Esophagus mucosa (tissue), 1 donor: ENCODE results near the gene CCT8. TPM values are rescaled to one million over a fixed set of nuclear protein-coding genes. Genes with fewer than 3 reads are reported as not detected.

Source experiments
- ATAC-seq: fragments of 200-7000 bp; cut with Tn5 transposase; one replicate; pipeline ENCODE4 v1.9.1; 2020
- total RNA-seq: library from RNA; stranded (reverse); gene quantifications from one replicate; pipeline ENCODE4 v1.2.4, GENCODE V29; 2023
- donor health status: DM: yes; HTN: yes; CAD: no.

The CCT8 gene, protein sequence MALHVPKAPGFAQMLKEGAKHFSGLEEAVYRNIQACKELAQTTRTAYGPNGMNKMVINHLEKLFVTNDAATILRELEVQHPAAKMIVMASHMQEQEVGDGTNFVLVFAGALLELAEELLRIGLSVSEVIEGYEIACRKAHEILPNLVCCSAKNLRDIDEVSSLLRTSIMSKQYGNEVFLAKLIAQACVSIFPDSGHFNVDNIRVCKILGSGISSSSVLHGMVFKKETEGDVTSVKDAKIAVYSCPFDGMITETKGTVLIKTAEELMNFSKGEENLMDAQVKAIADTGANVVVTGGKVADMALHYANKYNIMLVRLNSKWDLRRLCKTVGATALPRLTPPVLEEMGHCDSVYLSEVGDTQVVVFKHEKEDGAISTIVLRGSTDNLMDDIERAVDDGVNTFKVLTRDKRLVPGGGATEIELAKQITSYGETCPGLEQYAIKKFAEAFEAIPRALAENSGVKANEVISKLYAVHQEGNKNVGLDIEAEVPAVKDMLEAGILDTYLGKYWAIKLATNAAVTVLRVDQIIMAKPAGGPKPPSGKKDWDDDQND
- 105 TPM for total RNA-seq

GRCh38 chr21:29073222-29074006, at the start of gene CCT8:
CCT8 (minus strand) TSS chr21:29073648; CDS start chr21:29073590, 58 bp downstream.
- peak; percentile 96 for ATAC-seq

DNA sequence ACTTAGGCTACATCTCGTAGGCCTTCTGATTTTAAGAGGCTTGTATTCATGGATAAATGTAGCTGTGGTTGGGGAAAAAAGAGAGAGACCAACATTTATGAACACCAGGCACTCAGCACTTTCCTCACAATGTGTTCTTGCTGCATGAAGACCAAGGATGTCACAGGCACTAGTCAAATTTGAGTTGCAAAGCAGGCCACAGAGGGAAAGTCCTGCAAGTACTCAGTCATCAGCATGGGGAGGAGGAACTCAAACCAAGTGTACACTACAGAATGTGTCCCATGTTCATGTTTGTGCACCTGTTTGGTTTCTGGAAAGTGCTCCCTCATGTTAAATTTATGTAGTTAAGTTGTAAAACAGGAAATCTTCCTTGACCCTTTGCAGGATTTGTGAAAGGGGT, 48.3 kb upstream of the CCT8 start:
- no peak for ATAC-seq

- no peak for ATAC-seq
These were observed 44.0 kb upstream of the CCT8 start for GRCh38 chr21:29117372-29117955.

- ATAC-seq: no peak
These were observed 42.5 kb upstream of the CCT8 start for GRCh38 chr21:29115899-29116298.

DNA sequence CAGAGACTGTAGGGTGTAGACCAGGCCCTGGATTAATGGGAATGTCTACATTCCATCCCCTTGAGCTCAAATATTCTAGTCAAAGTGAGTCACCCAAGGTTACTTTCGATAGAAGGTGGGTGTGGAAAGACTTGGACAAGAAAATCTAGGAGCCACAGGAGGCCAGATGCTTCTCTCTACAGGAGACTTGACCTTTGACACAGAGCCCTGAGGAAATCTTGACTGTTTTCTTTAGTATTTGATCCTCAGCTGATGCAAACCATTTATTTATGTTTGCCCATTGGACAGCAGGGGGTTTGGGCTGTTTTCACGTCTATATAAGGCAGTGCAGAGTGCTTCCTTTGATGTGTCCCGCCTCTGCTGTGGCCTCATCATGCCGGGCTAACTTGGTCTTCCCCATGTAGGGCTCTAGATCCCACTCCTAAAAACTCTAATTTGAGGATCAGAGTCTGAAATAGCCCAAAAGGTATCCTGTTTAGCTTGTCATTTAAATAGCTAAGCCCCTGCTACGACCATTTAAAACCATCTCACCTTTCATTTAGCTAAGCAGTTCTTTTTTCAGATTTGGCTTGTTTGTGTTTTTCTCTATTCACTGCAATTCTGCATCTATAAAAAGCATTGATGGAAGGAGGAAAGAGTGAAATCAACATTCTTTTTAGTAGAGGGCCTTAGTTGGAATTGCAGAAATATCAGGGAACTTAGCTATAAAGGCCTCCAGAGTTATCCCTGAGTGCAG, 41.5 kb upstream of the CCT8 start:
- ATAC-seq: peak; percentile 37

- peak; percentile 22 for ATAC-seq
These were observed 31.8 kb upstream of the CCT8 start for GRCh38 chr21:29105218-29105617.

GRCh38 chr21:29104239-29104708, 30.8 kb upstream of the CCT8 start:
- ATAC-seq: no peak

- no peak for ATAC-seq
These were observed 29.4 kb upstream of the CCT8 start for GRCh38 chr21:29102791-29103257.

DNA sequence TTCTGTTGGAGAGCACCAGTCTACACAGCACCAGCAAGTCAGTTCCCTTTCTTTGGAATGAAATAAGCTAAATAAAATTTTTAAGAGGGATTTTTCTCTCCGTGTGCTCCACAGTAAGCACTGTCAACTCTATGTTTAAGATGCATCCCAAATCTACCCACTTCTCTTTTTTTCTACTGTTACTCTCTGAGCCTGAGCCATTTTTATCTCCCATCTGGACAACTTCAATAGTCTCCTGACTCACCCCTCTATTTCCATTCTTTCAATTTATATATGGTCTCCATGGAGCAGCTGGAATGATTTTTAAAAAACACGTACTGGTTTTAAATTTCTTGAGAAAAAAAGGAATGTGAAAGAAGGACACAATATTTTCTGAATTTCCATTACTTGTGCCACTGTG, 24.7 kb upstream of the CCT8 start:
- no peak for ATAC-seq

- ATAC-seq: no peak
These were observed 23.0 kb upstream of the CCT8 start for GRCh38 chr21:29096218-29097015.

DNA sequence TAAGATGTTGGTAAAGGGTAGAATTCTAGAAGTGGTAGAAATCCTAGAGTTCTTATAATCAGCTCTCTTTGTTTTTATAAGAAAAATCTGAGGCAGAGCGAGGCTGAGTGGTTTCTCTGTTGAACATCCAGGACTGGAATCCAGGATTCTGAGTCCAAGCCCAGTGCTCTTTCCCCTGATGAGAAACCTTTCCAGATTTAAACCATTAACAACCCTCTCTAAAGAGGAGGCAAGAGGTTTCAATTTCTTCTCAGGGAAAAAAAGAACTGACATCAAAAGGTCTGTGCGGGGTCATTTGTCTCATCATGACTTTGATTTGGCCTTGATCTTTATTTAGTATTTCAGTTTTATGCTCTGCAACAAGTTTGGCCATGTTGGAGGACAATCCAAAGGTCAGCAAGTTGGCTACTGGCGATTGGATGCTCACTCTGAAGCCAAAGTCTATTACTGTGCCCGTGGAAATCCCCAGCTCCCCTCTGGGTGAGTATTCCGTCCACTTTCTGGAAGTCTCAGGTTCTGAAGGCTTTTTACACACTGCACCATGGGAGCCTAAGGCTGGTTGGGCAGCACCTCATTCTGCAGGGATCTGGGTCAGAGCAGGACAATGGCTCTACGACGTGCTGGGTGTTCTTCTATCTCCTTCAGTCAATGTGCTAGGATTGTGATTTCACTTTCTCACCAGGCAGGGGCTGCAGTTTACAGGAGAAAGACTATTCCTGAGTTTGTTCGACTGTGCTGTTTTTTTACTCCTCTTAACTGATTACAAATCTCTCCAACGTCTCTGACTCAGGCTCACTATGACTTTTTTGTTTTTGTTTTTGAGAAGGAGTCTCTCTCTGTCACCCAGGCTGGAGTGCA, 18.9 kb upstream of the CCT8 start:
- no peak for ATAC-seq

DNA sequence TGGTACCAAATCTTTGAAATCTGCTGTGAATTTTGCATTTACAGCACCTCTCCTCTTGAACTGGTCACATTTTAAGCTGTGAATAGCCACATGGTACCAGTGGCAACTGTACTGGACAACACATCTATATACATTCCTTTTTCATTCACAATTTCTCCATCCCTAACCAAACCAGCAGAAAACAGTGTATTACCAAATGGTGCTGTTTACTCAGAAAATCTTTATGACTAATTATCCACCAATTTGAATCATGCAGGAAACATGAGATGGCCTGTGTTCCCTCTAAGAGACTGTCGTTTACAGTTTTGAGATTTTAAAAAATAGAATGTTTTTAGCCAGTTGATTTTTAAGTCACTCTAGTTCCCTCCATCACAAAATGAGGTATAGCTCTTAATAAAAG, 17.6 kb upstream of the CCT8 start:
- ATAC-seq: no peak

DNA sequence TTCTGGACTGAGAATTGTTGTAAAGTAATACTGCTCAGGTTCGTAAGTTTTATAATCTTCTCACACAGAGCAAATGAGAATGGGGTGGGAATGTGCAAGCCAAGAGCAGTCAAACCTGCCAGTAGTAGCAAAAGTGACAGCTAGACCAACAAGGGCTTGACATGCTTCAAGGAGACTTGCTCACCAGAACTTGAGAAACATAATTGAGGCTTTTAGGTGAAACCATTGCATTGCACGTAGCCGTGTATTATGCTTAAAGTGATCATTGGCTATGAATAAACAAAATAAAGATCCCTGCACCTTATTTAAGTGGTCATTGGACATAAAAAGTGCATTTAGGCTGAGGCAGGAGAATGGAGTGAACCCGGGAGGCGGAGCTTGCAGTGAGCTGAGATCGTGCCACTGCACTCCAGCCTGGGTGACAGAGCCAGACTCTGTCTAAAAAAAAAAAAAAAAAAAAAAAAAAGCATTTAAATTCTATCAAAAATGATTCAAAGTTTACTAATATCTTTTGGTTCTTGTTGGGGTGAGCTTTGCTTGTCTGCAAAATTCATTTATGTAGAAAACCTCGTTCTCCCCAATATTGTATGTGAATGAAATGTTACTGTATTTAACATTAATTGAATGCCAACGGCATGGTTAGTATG, 11.8 kb upstream of the CCT8 start:
- ATAC-seq: no peak

GRCh38 chr21:29084372-29084771, 10.9 kb upstream of the CCT8 start:
- no peak for ATAC-seq

DNA sequence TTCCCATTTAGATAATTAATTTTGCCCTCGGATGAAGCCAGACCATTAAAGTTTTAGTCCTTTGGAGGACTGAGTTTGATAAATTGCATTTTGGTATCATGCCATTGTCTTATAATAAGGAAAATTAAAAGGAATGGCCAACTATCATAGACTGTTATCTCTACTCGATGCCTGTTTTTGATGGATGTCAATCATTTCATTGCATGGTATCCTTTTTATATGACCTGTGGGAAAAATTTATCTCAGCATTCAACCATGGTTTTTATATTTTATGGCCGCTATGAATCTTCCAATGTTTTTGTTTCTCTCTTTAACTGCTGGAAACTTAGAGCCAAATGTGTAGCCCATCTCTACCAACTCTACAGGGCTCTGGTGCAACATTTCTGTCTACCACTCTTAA, 9.9 kb upstream of the CCT8 start:
- no peak for ATAC-seq

DNA sequence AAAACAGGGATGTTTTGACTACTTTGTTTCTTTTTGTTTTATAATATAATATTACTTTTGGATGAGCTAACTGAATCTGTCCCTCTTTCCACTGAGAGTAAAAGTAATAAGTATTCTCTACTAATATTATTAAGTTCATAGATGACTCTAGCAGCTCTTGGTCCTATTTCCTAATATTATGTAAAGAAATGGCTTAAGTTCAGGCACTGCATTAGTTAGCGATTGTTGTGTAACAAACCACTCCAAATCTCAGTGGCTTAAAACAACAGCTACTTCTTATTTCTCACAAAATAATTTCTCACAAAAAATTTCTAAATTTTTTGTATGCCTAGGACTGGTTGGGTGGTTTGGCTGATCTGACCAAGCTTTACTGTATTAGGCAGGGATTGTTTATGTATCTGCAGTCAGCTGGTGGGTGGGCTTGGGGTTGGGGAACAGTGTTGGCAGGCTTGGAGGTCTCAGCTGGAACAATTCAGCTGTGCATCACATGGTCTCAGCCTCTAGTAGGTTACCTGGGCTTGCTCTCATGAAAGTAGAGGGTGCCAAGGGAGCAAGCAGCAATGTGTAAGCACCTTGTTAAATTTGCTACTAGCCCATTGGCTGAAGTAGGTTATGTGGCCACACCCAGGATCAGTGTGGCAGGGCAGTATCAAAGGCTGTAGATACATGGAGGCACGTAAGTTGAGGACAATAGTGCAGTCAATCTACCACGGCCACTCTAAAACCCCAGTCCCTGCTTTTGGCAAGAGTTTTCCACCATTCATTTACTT, 8.8 kb upstream of the CCT8 start:
- ATAC-seq: peak; percentile 24

GRCh38 chr21:29080454-29080941, 7.0 kb upstream of the CCT8 start:
- ATAC-seq: no peak

DNA sequence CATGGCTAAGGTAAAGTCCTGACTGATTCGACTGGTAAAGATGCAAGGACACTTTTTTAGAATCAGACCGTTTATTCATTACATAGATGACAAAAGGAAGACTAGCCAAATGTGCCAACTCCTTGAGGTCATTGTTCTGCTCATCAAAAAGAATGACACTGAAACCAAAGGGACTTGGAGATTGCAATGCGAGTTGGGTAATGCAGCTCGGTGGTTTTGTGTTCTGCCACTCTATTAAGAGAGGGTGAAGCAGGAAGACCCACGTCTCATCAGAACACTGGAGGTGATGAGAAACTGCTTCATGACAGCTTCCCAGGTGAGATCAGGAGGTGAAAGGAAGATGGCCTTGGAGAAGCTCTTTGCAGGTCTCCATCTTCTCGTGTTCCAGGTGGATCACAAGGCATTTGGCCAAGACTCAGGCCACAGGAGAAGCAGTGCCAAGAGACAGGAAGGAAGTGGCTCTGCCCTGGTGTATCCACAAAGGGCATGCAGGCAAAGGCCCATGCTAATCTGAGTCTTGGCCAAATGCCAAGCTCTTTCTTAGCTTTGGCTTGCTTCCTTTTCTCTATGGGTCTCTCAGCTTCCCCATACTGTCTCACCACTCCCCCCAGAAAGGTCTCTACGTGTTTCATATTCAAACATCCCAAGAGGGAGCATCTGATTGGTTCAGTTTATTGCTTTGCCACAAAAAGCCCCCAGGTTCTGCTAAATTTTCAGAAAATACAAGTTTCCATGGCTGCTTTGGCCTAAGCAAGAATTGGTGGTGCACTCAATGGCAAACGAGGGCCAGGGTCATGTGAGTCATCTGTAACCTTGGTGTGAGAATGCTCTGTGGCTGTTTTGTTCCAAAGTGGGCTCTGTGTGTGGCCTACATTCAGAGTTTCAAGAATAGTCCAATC, 5.7 kb upstream of the CCT8 start:
- no peak for ATAC-seq
